IPS DF 4.7 (cell line): ENCODE data around the gene CNPY1.
"Not testable (repeated sequence)": the region's sequence is repeated elsewhere in the genome, so short reads cannot be mapped to it uniquely, and the experiment has no call there.

Experiments
- DNase-seq: peaks from one replicate; pipeline ENCODE4 v3.0.0-alpha.2; 2013; ENCODE audit warnings: low spot score; ENCODE audit errors: extremely low read depth

The CNPY1 gene

DNA sequence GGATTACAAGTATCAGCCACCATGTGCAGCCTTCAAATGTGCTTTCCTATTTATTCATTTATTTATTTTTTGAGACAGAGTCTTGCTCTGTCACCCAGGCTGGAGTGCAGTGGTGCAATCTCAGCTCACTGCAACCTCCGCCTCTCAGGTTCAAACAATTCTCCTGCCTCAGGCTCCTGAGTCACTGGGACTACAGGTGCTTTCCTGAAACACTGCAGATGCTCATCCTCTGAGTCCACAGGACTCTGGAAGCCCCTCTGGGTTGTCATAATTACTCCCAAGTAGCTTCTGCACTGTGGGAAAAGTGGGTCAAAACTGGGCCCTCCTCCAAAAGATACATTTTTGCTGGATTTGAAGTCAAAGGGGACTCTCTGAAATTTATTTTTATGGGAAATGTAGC lies at the start of gene CNPY1:
TSS of gene CNPY1 (minus strand) at position 111 of the 400 bp plus-strand sequence. CDS start 630 bp downstream, outside the sequence.
- DNase-seq = not testable (repeated sequence)

DNA sequence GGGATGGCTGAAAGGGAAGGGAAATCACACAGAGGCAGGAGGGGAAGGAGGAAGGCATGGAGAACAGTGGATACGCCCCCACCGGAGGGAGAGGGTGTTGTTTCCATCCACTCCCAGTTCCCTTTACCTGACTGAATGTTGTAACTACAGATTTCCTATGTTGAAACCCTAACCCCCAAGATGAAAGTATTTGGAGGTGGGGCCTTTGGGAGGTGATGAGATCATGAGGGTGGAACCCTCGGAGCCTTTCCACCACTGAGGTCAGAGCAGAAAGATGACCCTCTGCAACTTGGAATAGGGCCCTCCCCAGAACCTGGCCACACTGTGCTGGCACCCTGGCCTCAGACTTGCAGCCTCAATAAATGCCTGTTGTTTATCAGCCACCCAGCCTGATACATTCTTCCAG lies 48.6 kb upstream of the CNPY1 start:
- peak; percentile 56 for DNase-seq

DNA sequence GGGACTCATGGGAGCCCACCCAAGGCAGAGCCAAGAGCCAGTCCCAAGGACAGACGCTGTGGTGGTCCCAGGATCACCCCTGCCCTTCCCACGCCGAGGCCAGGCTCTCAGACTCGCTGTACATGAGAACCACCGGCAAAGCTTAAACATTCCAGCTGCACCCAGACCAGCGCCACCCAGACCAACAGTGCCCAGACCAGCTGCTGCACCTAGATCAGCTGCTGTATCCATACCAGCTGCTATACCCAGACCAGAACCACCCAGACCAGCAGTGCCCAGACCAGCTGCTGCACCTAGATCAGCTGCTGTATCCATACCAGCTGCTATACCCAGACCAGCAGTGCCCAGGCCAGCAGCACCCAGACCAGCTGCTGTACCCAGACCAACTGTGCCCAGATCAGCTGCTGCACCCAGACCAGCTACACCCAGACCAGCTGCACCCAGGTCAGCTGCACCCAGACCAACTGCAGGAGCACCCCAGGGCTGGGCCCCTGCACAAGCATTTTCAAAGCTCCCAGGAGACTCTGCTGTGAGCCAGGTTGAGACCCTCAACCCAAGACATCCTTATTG lies 47.9 kb upstream of the CNPY1 start:
- DNase-seq = no peak

DNA sequence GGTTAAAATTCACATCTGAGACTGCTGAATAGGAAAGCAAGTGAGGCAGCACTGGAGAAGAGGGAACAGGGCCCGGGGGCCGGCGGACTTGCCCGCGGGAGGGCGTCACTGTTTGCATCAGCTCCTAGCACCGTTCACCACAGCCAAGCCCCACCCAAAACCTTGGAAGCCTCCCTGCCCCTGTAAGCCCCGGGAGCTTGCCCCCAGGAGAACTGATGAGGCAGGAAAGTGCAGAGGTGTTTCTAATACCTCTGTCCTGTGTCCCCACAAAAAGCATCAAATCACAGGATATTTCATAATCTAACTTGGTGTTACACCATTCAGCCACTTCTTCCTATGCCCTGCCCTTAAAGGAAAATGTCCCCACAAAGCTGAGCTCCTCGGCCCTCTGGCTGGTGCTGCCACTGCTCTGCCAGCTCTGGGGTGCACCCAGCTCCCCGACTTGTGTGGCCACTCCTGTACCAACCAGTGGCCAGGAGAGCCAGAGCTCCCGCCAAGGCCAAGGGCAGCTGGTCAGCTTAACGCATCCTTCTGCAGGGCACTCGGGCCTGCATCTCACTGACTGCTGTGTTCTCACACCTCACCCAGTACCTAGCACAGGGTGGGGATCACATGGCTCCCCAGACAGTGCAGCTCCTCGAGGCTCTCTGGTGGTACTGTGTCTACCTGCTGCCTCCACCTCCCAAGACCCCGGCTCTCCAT lies 47.3 kb upstream of the CNPY1 start:
- no peak for DNase-seq

DNA sequence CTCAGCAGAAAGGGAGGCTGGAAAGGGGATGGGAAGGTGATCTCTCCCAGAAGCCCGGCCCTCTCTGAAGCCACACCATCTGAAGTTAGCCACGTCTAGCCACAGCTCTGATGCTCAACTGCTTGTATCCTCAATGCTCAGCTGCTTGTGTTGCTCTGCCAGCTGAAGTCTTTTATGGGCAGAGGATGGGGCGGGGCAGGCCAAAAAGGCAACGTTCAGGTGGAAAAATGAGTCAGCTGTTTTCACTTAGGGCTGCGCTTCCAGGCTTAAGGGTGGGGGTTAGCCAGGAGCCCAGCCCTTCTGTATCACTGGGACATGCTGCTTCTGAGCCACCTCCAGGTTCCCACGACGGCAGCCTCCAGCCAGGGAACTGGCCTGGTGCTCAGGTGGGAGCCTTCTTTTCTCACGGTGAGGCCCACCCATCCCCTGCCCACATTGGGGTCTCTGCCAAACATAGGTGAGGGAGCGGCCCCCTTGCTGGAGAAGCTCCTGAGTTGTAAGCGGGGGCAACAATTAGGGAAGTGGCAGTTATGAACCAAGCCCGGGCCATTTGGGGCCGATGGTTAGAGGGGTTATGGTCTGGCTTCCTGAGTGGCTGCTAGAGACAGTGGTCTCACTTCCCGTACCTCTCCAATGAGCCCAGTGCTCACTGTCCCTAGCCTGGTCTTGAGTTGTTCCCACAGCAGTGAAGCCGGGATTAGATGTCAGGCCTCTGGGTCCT lies 44.9 kb upstream of the CNPY1 start:
- no peak for DNase-seq

- no peak for DNase-seq
Measured at GRCh38 chr7:155590215-155591018, 44.1 kb upstream of the CNPY1 start.

- DNase-seq = no peak
Measured at GRCh38 chr7:155589001-155589980, 42.9 kb upstream of the CNPY1 start.

DNA sequence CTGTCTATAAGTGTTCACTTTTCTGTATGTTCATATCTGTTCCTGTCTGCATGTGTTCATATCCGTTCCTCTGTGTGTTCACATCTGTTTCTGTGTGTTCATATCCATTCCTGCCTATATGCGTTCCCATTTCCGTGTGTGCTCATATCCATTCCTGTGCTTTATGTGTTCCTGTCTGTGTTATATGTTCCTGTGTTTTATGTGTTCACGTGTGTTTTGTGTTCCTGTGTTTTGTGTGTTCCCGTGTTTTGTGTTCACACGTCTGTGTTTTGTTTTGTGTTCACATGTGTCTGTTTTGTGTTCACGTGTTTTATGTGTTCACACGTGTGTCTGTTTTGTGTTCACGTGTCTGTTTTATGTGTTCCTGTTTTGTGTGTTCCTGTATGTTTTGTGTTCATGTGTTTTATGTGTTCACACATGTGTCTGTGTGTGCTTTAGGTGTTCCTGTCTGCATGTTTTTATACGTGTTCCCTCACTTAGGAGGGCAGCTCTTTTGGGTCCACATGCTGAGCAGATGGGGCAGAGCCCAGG lies 42.2 kb upstream of the CNPY1 start:
- no peak for DNase-seq

- no peak for DNase-seq
Measured at GRCh38 chr7:155587486-155587885, 41.1 kb upstream of the CNPY1 start.

DNA sequence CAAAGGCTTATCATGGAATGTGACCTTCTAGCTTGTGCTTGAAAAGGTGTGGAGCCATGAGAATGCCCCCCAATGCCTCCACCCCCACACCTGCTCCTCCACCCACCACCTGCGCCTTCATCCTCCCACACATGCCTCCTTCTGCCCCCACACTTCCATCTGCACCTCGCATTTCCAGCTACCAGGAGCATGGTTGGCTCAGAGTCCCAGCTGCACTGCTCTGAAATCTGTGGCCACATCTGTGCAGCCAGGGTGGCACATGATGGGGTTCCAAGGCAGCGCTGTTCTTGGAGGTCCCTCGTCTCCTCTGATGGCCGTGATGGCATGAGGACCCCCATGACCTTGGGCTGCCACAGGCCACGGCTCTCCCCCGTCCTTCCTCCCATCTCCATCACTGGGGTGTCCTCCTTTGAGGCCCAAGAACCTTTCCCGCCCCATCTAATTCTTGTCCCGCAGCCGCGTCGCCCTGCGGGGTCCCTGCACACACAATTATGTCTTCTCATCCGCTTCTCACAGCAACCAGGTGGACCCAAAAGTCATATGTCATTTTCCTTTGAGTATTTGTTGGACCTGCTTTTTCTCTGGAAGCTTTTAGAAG lies 40.6 kb upstream of the CNPY1 start:
- no peak for DNase-seq

- DNase-seq = no peak
Measured at GRCh38 chr7:155585951-155586350, 39.6 kb upstream of the CNPY1 start.

DNA sequence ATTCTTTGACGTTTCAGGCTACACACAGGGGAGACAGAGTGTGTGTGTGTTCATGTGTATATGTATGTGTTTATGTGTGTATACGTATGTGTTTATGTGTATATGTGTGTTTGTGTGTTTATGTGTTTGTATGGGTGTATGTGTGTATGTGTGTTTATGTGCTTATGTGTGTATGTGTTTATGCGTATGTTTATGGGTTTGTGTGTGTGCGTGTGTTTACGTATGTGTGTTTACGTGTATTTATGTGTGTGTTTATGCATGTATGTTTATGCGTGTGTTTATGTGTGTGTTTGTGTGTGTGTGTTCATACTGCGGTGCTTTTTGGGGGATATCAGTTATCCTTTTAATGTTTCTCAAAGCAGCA lies 39.2 kb upstream of the CNPY1 start:
- DNase-seq = no peak

- no peak for DNase-seq
Measured at GRCh38 chr7:155584763-155585531, 38.6 kb upstream of the CNPY1 start.

DNA sequence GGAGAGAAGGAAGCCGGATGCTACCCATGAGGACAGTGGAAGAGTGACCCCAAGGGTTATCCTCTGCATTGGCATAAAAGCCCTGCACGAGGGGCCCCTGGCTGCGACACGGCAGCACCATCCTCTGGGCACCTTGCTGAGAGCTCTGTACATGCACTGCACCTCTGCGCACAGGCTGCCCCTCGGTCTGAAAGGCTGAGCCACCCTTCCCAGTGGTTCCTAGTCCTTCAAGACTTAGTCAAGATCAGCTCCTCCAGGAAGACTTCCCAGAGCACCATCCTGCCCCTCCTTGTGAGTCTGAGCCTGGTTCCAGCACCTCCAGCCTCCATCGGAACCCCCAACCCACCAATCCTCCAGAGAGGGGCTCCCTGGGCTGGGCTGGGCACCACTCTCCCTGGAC lies 37.9 kb upstream of the CNPY1 start:
- DNase-seq = no peak

GRCh38 chr7:155583636-155584035 lies 37.3 kb upstream of the CNPY1 start:
- DNase-seq = no peak

DNA sequence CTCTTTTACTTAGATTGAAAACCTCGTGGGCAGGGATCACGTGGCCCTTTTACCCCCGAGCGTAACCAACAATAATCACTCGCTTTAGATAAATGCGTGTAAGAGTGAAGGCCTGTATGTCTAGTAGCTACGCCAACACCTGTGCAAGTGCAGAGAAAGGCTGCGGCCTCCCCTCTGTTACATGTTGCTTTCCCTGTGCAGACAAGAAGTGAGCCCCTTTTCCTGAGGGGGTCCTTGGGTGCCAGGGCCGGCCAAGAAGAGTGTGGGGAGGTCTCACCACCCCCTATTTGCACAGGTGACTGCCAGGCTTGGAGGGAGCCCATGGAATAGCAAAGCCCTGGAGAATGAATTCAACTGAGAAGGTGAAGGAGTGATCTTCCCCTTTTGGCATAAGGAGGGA lies 35.6 kb upstream of the CNPY1 start:
- DNase-seq = no peak

DNA sequence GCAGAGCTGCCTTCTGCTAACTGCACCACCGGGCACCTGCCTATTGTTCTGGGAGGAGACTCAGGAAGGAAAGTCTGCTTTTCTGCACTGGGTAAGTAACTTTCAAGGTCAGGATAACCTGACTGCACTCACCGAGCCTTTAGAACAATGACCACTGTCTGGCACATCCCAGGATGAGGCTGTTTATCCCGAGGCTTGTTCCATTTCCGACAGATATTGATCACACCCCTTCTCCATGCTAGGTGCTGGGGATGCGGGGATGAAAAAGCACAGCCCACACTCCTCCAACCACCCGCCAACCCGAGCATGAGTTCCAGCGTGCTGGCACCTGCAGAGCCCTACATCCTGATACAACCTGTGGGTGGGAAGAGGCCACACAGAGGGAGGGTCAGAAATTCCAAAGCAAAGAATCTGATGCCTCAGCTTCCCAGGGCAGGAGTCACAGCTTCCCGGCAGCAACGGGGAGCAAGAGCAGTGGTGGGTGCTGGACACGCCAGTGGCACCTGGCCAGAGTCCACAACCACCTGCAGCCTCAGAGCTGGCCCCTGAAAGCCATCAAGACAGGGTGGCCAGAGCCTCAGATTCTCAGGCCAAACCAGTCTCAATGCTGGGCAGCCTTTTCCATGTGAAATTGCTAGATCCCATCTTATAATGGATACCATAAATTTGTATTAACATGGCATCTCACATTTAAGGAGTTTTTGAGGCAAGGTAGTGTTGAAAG lies 34.9 kb upstream of the CNPY1 start:
- no peak for DNase-seq

- DNase-seq = no peak
Measured at GRCh38 chr7:155580367-155580766, 34.0 kb upstream of the CNPY1 start.

- DNase-seq = no peak
Measured at GRCh38 chr7:155579565-155579964, 33.2 kb upstream of the CNPY1 start.
